ENCODE data around the gene LIPT2. TPM values are rescaled to one million over a fixed set of nuclear protein-coding genes. Genes with fewer than 3 reads are reported as not detected.

Gene LIPT2
- total RNA-seq, 1 experiment from 2014 or later = 9.3 TPM

- TF ChIP-seq, protein P1, sequence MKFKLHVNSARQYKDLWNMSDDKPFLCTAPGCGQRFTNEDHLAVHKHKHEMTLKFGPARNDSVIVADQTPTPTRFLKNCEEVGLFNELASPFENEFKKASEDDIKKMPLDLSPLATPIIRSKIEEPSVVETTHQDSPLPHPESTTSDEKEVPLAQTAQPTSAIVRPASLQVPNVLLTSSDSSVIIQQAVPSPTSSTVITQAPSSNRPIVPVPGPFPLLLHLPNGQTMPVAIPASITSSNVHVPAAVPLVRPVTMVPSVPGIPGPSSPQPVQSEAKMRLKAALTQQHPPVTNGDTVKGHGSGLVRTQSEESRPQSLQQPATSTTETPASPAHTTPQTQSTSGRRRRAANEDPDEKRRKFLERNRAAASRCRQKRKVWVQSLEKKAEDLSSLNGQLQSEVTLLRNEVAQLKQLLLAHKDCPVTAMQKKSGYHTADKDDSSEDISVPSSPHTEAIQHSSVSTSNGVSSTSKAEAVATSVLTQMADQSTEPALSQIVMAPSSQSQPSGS (CRISPR knock-in tag; IDR thresholded peaks at IDR 0.05; ENCODE audit: borderline replicate concordance, low read depth) = no peak
- TF ChIP-seq NR1H2 (CRISPR knock-in tag; IDR thresholded peaks at IDR 0.05) (no peak), ESRRA (CRISPR knock-in tag; IDR thresholded peaks at IDR 0.05; ENCODE audit: borderline replicate concordance) (no peak), ZNF263 (CRISPR knock-in tag; IDR thresholded peaks at IDR 0.05; ENCODE audit: low read depth) (no peak), MYBL2 (CRISPR knock-in tag; IDR thresholded peaks at IDR 0.05) (no peak), TP53 (CRISPR knock-in tag; IDR thresholded peaks at IDR 0.05) (no peak), ZBTB21 (CRISPR knock-in tag; IDR thresholded peaks at IDR 0.05; ENCODE audit: borderline replicate concordance) (no peak)
- TF ChIP-seq, protein P2, sequence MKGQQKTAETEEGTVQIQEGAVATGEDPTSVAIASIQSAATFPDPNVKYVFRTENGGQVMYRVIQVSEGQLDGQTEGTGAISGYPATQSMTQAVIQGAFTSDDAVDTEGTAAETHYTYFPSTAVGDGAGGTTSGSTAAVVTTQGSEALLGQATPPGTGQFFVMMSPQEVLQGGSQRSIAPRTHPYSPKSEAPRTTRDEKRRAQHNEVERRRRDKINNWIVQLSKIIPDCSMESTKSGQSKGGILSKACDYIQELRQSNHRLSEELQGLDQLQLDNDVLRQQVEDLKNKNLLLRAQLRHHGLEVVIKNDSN (CRISPR knock-in tag; IDR thresholded peaks at IDR 0.05) = no peak
- TF ChIP-seq, protein P3, sequence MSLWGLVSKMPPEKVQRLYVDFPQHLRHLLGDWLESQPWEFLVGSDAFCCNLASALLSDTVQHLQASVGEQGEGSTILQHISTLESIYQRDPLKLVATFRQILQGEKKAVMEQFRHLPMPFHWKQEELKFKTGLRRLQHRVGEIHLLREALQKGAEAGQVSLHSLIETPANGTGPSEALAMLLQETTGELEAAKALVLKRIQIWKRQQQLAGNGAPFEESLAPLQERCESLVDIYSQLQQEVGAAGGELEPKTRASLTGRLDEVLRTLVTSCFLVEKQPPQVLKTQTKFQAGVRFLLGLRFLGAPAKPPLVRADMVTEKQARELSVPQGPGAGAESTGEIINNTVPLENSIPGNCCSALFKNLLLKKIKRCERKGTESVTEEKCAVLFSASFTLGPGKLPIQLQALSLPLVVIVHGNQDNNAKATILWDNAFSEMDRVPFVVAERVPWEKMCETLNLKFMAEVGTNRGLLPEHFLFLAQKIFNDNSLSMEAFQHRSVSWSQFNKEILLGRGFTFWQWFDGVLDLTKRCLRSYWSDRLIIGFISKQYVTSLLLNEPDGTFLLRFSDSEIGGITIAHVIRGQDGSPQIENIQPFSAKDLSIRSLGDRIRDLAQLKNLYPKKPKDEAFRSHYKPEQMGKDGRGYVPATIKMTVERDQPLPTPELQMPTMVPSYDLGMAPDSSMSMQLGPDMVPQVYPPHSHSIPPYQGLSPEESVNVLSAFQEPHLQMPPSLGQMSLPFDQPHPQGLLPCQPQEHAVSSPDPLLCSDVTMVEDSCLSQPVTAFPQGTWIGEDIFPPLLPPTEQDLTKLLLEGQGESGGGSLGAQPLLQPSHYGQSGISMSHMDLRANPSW (CRISPR knock-in tag; conservative IDR thresholded peaks at IDR 0.05; ENCODE audit: low read depth) = no peak
- TF ChIP-seq, protein P4, sequence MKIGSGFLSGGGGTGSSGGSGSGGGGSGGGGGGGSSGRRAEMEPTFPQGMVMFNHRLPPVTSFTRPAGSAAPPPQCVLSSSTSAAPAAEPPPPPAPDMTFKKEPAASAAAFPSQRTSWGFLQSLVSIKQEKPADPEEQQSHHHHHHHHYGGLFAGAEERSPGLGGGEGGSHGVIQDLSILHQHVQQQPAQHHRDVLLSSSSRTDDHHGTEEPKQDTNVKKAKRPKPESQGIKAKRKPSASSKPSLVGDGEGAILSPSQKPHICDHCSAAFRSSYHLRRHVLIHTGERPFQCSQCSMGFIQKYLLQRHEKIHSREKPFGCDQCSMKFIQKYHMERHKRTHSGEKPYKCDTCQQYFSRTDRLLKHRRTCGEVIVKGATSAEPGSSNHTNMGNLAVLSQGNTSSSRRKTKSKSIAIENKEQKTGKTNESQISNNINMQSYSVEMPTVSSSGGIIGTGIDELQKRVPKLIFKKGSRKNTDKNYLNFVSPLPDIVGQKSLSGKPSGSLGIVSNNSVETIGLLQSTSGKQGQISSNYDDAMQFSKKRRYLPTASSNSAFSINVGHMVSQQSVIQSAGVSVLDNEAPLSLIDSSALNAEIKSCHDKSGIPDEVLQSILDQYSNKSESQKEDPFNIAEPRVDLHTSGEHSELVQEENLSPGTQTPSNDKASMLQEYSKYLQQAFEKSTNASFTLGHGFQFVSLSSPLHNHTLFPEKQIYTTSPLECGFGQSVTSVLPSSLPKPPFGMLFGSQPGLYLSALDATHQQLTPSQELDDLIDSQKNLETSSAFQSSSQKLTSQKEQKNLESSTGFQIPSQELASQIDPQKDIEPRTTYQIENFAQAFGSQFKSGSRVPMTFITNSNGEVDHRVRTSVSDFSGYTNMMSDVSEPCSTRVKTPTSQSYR (CRISPR knock-in tag; IDR thresholded peaks at IDR 0.05) = no peak
Observed at GRCh38 chr11:74479732-74480123, 13.8 kb downstream of the LIPT2 start (continued).

GRCh38 chr11:74478877-74479731 is 14.4 kb downstream of the LIPT2 start:
- no peaks in the 10 kb centered on the region; the same call in 1 of the 2 replicates for H3K27me3 Mint-ChIP-seq (ENCODE audit: low read depth)
- POLR2A ChIA-PET = no interaction called here
- CTCF ChIA-PET = interaction anchor here (1.6 to 2.2 kb wide), 4 partner anchors 9 to 91 kb away, joined by 3 to 7 read pairs (median 6); no protein-coding TSS in a partner anchor
- peak; percentile 82 for TF ChIP-seq GABPB1 (CRISPR knock-in tag; IDR thresholded peaks at IDR 0.05)
- TF ChIP-seq, protein P5, sequence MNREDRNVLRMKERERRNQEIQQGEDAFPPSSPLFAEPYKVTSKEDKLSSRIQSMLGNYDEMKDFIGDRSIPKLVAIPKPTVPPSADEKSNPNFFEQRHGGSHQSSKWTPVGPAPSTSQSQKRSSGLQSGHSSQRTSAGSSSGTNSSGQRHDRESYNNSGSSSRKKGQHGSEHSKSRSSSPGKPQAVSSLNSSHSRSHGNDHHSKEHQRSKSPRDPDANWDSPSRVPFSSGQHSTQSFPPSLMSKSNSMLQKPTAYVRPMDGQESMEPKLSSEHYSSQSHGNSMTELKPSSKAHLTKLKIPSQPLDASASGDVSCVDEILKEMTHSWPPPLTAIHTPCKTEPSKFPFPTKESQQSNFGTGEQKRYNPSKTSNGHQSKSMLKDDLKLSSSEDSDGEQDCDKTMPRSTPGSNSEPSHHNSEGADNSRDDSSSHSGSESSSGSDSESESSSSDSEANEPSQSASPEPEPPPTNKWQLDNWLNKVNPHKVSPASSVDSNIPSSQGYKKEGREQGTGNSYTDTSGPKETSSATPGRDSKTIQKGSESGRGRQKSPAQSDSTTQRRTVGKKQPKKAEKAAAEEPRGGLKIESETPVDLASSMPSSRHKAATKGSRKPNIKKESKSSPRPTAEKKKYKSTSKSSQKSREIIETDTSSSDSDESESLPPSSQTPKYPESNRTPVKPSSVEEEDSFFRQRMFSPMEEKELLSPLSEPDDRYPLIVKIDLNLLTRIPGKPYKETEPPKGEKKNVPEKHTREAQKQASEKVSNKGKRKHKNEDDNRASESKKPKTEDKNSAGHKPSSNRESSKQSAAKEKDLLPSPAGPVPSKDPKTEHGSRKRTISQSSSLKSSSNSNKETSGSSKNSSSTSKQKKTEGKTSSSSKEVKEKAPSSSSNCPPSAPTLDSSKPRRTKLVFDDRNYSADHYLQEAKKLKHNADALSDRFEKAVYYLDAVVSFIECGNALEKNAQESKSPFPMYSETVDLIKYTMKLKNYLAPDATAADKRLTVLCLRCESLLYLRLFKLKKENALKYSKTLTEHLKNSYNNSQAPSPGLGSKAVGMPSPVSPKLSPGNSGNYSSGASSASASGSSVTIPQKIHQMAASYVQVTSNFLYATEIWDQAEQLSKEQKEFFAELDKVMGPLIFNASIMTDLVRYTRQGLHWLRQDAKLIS (CRISPR knock-in tag; IDR thresholded peaks at IDR 0.05; ENCODE audit: borderline replicate concordance) = no peak
- peaks cover 4% of the 10 kb centered on the region; the same call in 1 of the 2 replicates for H3K9me3 Mint-ChIP-seq
- H3K4me3 Mint-ChIP-seq = no peak overlapping the region
- ATAC-seq (no peak), DNase-seq (ENCODE audit: low spot score) (no peak)
- H3K36me3 Mint-ChIP-seq = no peaks in the 10 kb centered on the region
- no peak overlapping the region for H3K27ac Mint-ChIP-seq
- H3K4me1 Mint-ChIP-seq = no peaks in the 10 kb centered on the region
